Ectodermal cell (in vitro differentiated cells): ENCODE measurements around the gene VPS11.

Source experiments
- H3K27ac ChIP-seq: 2 replicates; pipeline ENCODE4 v1.7.0; 2013; ENCODE audit warnings: mild to moderate bottlenecking, low read depth, low read length; ENCODE audit not compliant: insufficient read depth, poor library complexity, severe bottlenecking
- H3K27me3 ChIP-seq: 2 replicates; pipeline ENCODE4 v1.7.0; 2013; ENCODE audit warnings: mild to moderate bottlenecking, low read length; ENCODE audit not compliant: insufficient read depth, control insufficient read depth, poor library complexity, severe bottlenecking
- H3K36me3 ChIP-seq: one replicate; pipeline ENCODE4 v1.7.0; 2013; ENCODE audit warnings: low read length; ENCODE audit not compliant: control insufficient read depth, insufficient read depth
- H3K4me1 ChIP-seq: one replicate; pipeline ENCODE4 v1.7.0; 2013; ENCODE audit warnings: low read length; ENCODE audit not compliant: control insufficient read depth, insufficient read depth
- H3K4me3 ChIP-seq: 2 replicates; pipeline ENCODE4 v1.7.0; 2013; ENCODE audit warnings: low read depth, low read length, control low read depth; ENCODE audit not compliant: insufficient read depth
- H3K9me3 ChIP-seq: 2 replicates; pipeline ENCODE4 v1.7.0; 2013; ENCODE audit warnings: mild to moderate bottlenecking, low read length, moderate library complexity; ENCODE audit not compliant: control insufficient read depth
- WGBS, 2 experiments: methylation state at CpG; one replicate each; pipeline ENCODE4 v1.1.7; 2013; ENCODE audit warnings: missing lambda C conversion rate in 2 of 2; 5-methylcytosine and 5-hydroxymethylcytosine counted together

Gene VPS11

DNA sequence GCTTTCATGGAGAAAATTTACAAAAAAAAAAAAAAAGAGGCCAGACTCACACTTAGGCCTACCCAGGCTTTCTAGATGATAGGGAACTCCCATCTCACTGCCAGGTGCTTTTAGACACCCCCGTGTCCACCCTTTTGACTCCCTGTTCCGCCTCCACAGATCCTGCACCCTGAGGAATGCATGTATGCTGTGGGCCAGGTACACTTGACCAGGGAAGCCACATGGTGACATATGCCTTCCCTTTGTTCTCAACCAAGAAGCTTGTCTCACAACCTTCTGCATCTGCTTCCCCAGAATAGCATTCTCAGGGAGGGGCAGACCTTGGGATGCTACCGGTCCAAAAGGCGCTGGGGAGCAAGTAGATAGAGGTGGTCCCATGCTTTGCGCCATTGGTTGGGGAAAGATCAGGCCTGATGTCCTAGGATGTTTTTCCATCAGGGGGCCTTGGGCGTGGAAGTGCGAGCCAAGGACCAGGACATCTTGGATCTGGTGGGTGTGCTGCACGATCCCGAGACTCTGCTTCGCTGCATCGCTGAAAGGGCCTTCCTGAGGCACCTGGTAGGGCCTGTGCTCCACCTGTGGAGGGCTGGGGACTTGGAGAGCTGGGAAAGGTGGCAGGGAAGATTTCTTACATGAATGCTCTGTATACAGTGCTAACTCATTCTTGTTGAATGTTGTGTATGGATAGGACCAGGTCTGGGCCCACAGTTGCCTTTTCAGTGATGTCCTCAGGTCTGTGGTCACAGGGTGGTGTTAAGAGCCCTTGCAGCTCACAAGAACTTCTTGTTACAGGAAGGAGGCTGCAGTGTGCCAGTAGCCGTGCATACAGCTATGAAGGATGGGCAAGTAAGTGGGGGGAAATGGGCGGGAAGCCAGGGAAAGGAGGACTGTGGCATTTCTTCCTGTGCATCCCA lies 24.6 kb downstream of the VPS11 start:
- no peak overlapping the region for H3K27ac ChIP-seq
- H3K4me3 ChIP-seq = peak overlapping the region; percentile 99
- peaks cover 24% of the 10 kb centered on the region for H3K36me3 ChIP-seq

DNA sequence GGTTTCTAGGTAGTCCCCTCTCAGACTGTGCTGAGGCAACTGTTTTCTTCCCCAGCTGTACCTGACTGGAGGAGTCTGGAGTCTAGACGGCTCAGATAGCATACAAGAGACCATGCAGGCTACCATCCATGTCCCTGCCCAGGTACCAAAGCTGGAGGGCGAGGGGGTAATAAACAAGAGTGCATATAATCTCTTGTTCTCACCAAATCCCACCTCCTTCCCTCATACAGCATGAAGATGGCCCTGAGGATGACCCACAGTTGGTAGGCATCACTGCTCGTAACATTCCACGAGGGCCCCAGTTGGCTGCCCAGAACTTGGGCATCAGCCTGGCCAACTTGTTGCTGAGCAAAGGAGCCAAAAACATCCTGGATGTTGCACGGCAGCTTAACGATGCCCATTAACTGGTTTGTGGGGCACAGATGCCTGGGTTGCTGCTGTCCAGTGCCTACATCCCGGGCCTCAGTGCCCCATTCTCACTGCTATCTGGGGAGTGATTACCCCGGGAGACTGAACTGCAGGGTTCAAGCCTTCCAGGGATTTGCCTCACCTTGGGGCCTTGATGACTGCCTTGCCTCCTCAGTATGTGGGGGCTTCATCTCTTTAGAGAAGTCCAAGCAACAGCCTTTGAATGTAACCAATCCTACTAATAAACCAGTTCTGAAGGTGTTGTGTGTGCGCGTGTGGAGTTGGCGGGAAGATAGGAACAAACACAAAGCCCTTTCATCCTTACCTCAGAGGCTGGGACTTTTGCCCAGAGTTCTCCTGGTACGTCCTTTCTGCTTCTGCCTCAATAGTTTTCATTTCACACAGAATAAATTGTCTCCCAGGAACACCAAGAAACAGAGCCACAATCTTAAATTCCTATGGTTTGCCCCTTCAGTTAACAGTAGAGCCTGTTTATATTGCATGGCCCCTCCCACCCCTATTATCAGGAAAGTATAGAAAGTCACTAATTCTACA lies 25.5 kb downstream of the VPS11 start:
- Histone ChIP-seq H3K4me1 (peaks cover 20% of the 10 kb centered on the region), H3K36me3 (peaks cover 33% of the 10 kb centered on the region), H3K27me3 (no peaks in the 10 kb centered on the region), H3K9me3 (no peaks in the 10 kb centered on the region), H3K27ac (no peak overlapping the region), H3K4me3 (peak overlapping the region; percentile 99)
- 55 to 67% methylated on average over 12 of the region's 12 CpGs for WGBS, 2 experiments

More for the DNA sequence above, 24.6 kb downstream of the VPS11 start:
- no peaks in the 10 kb centered on the region for H3K27me3 ChIP-seq
- no peaks in the 10 kb centered on the region for H3K9me3 ChIP-seq
- H3K4me1 ChIP-seq = peaks cover 20% of the 10 kb centered on the region
- 90 to 93% methylated on average over 13 of the region's 13 CpGs for WGBS, 2 experiments

DNA sequence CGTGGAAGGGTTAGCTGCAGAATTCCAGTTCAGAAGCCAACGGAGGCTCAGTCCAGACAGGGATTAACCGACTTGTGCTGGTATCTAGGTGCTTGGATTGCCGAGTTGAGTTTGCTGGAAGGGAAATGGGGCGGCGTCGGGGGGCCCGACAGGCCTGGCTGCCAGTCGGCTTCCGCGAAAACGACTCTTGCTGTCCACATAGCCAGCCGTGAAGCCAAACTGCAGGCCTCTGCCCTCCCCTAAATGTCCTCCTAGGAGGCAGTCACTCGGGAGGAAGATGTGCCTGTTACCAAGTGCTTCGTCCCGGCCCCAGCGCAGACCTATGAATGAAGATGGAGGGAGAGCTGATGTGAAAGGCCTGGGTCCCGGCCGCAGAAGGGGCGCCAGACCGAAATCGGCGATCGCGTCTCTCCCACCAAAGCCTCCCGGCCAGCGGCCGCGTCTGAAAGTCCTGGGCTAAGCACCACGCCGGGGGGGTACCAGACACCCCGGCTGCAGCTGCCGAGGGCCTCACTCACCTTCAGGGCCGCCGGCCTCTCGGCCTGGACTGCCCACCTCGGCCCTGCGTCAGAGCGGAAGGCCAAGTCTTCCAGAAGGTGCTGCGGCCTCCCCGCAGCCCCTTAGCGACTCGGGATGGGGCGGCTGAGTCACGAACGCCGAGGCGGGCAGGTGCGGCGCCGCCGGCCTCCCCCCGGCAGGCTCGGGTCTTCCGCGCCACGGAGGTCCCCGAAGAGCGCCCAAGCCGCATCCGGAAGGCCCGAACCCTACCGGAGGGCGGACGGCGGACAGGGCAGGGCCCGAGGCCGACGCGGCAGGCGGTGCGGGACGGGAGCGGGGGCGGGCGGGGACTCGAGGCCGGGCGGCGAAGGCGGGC lies 26.6 kb downstream of the VPS11 start:
- 0 to 1% methylated on average over 81 of the region's 81 CpGs for WGBS, 2 experiments
- Histone ChIP-seq H3K4me1 (peaks cover 20% of the 10 kb centered on the region), H3K36me3 (peaks cover 34% of the 10 kb centered on the region), H3K4me3 (peak overlapping the region; percentile 99), H3K27me3 (no peaks in the 10 kb centered on the region), H3K27ac (peak overlapping the region; percentile 90), H3K9me3 (no peaks in the 10 kb centered on the region)

DNA sequence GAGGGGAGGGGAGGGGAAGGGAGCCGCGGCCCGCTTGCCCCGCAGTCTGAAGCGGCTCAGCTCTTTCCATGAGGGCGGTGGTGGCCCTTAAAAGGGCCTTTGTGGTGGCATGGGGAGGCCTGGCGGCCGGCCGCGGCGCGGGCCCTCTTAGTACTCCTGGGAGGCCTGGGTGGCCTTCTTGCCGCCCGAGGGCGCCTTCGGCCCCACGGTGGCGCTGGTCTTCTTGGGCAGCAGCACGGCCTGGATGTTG lies 27.1 kb downstream of the VPS11 start:
- H3K4me3 ChIP-seq = peak overlapping the region; percentile 99
- no peaks in the 10 kb centered on the region for H3K9me3 ChIP-seq
- H3K27ac ChIP-seq = peak overlapping the region; percentile 90
- peaks cover 34% of the 10 kb centered on the region for H3K36me3 ChIP-seq
- WGBS, 2 experiments = 0 to 1% methylated on average over 19 of the region's 19 CpGs
- no peaks in the 10 kb centered on the region for H3K27me3 ChIP-seq
- H3K4me1 ChIP-seq = peaks cover 20% of the 10 kb centered on the region

DNA sequence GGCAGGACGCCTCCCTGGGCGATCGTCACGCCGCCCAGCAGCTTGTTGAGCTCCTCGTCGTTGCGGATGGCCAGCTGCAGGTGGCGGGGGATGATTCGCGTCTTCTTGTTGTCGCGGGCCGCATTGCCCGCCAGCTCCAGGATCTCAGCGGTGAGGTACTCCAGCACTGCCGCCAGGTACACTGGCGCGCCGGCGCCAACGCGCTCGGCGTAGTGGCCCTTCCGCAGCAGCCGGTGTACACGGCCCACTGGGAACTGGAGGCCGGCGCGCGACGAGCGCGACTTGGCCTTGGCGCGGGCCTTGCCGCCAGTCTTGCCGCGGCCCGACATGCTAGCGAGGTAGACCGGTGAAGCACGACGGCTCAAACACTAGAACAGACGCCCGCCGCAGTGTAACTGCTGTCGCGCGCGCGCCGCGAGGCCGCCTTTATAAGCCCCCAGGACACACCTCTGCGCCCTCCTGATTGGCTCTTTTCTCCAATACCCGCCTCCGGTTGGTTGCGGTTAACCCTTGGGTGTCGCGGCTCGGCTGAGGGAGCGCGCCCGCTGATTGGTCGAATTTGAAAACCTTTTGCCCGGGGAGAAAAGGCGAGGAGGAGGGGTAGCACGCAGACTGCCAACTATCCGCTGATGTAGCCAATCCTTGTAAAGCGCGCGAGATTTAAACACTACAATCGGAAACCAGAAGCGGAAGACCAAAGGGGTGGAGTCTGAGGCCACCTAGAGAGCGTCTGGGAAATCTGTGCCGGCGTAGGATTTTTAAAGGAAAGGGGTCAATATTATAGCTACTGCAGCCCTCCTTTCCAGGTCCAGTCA lies 27.7 kb downstream of the VPS11 start:
- Histone ChIP-seq H3K36me3 (peaks cover 34% of the 10 kb centered on the region), H3K27ac (peak overlapping the region; percentile 90), H3K9me3 (no peaks in the 10 kb centered on the region), H3K27me3 (no peaks in the 10 kb centered on the region), H3K4me1 (peaks cover 24% of the 10 kb centered on the region), H3K4me3 (peak overlapping the region; percentile 99)
- WGBS, 2 experiments = 0% methylated on average over 78 to 79 of the region's 79 CpGs

DNA sequence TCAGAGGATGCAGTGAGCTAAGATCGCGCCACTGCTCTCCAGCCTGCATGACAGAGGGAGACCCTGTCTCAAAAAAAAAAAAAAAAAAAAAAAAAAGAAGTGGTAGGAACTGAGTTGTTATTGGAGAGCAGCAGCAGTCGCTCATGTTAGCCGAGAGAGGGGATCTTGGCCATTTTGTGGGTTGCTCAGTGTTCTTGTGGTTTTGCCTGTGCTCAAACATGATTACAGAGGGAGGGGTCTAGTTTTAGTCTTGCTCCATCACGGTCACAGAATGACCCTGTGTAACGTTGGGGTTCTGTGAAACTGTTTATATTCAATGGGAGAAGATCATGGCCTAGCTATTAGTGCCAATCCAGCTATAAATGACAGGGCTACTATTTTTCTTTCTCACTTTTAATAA lies 32.1 kb downstream of the VPS11 start:
- Histone ChIP-seq H3K9me3 (no peaks in the 10 kb centered on the region), H3K36me3 (peaks cover 18% of the 10 kb centered on the region), H3K4me1 (peaks cover 10% of the 10 kb centered on the region), H3K4me3 (no peak overlapping the region), H3K27ac (no peak overlapping the region), H3K27me3 (no peaks in the 10 kb centered on the region)
- WGBS, 2 experiments = 92% methylated on average over 6 of the region's 6 CpGs

DNA sequence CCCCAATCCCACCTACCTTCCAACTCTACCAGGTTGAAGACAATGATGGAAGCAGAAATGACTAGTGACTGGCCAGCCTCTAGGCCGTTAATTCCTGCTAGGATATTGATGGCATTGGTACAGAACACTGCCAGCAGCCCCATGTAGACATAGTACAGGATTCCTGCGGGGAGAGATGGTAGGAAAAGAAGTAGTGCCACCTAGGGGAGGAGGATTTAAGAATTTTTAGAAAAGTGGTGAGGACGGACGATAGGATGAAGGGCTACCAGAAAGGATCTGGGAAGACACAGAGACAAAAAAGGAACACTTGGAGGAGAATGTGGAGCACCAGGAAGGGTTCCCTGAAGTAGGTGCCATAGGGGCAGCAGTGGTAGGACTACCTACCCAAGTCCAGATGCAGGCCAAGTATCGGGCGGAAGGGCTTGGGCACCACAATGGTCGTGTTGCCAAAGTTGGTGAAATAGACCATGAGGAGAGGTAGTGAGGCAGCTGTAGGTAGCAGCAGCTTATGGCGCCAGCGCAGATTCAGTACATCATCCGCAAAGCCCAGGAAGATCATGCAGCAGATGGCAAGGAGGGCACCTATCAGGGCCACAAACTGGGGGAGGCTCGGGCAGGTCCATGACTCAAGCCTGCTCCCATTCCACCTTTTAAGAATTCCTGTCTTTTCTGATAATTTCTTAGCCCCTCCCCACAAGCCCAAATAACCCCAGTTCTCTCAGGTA lies 32.8 kb downstream of the VPS11 start:
- no peaks in the 10 kb centered on the region for H3K9me3 ChIP-seq
- peak overlapping the region; percentile 75 for H3K4me3 ChIP-seq
- 60 to 66% methylated on average over 11 of the region's 11 CpGs for WGBS, 2 experiments
- peaks cover 18% of the 10 kb centered on the region for H3K36me3 ChIP-seq
- no peaks in the 10 kb centered on the region for H3K27me3 ChIP-seq
- H3K4me1 ChIP-seq = peaks cover 10% of the 10 kb centered on the region
- H3K27ac ChIP-seq = no peak overlapping the region

DNA sequence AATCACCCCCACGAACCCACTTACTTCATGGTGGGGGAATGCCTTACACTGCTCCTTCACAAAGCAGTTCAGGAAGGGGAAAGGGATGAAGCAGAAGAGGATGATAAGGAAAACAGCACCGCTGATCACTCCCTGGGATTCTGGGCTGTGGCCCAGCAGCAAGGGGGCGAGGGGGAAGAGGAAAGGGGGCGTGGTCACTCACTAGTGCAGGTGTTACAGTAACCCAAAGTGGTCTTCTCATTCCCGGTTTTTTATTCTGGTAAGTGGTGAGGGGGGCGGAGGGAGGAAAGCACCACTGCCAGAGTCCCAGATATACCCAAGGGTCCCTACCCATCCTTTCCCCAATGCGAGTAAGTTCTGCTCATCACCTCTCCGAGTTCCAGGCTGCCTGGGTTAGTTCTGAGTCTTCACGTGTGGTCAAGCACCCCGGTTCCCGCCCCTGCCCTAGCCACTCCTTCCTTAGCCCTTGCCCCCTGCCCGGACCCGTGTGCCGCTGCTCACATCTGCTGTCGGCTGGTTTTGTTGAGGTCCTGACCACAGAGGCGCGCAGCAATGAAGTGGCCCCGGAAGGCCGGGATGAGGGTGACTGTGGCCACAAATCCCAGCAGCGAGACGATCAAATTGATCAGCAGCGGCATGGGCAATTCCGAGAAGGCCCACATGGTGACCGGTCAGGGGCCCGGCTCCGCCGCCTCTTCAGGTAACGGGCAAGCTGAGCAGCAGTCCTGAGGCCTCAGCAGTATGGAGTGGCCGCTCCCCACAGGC lies 33.6 kb downstream of the VPS11 start:
- H3K27ac ChIP-seq = peak overlapping the region; percentile 95
- H3K27me3 ChIP-seq = no peaks in the 10 kb centered on the region
- peak overlapping the region; percentile 75 for H3K4me3 ChIP-seq
- peaks cover 10% of the 10 kb centered on the region for H3K4me1 ChIP-seq
- no peaks in the 10 kb centered on the region for H3K9me3 ChIP-seq
- H3K36me3 ChIP-seq = peaks cover 18% of the 10 kb centered on the region
- 1% methylated on average over 29 of the region's 29 CpGs for WGBS, 2 experiments
